ENCODE data around the gene TRANK1.

TRANK1 gene

GRCh38 chr3:36803091-36803791, 141.6 kb downstream of the TRANK1 start:
- no peak for DNase-seq (ENCODE audit: low read depth in 3 of 3)

- no peak for DNase-seq (ENCODE audit: low read depth in 3 of 3)
Observed at GRCh38 chr3:36800533-36801116, 144.2 kb downstream of the TRANK1 start.

DNA sequence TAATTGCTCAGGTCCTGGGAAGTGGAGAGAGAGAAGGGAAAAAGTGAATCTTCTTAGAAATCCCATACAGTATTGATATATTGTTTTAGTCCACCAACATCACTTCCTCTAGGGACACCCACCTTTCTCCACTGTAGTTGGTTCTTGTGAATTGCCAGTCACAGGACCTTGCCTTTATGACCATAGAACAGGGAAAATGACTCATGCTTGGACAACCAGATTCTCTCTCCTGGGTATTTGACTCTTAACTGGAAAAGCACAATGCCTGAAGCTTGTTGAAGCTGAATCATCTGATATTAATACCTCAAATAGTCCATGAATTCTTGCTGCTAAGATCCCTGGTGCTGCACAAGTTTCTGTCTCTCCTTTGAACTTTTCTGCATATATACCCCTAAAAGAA, 148.0 kb downstream of the TRANK1 start:
- no peak for DNase-seq (ENCODE audit: low read depth in 3 of 3)

DNA sequence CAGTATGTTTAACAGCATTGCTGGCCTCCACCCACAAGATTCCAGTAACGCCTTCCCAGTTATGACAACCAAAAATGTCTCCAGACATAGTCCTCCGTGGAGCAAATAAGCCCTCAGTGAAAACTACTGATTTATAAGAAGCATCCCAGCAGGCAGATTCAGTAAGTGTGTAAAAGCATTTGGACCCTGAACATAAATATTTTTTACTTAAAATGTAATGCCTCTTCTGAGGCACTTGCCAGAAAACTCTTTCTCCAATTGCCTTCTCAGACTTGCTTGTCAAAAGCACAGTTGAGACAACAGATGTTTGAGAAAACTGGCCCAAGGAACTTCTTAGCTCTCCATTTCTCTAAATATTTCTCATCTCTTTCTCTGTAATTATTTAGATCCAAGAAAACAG, 148.7 kb downstream of the TRANK1 start:
- DNase-seq (ENCODE audit: low read depth in 3 of 3) = no peak

GRCh38 chr3:36795622-36796021, 149.2 kb downstream of the TRANK1 start:
- no peak for DNase-seq (ENCODE audit: low read depth in 3 of 3)

DNA sequence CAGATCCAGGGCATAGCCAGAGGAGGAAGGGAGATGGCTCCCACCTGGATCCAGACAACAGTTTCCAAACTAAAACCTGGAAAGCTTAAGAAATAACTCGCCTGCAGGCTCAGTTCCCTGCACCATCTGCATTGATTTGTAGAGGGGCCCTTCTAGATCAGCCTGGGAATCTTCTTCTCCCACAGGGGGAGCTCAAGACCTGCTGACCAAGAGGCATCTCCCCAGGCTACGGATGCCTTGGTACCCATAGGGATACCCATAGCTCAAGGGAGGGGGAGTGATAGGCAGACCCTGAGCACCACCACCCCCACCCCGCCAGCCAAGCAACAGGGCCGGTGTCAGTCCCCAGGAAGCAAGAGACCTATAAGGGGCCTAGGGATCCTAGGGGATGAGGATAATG, 152.5 kb downstream of the TRANK1 start:
- no peak for DNase-seq (ENCODE audit: low read depth in 3 of 3)

- DNase-seq (ENCODE audit: low read depth in 3 of 3) = no peak
Observed at GRCh38 chr3:36790765-36791164, 154.1 kb downstream of the TRANK1 start.

DNA sequence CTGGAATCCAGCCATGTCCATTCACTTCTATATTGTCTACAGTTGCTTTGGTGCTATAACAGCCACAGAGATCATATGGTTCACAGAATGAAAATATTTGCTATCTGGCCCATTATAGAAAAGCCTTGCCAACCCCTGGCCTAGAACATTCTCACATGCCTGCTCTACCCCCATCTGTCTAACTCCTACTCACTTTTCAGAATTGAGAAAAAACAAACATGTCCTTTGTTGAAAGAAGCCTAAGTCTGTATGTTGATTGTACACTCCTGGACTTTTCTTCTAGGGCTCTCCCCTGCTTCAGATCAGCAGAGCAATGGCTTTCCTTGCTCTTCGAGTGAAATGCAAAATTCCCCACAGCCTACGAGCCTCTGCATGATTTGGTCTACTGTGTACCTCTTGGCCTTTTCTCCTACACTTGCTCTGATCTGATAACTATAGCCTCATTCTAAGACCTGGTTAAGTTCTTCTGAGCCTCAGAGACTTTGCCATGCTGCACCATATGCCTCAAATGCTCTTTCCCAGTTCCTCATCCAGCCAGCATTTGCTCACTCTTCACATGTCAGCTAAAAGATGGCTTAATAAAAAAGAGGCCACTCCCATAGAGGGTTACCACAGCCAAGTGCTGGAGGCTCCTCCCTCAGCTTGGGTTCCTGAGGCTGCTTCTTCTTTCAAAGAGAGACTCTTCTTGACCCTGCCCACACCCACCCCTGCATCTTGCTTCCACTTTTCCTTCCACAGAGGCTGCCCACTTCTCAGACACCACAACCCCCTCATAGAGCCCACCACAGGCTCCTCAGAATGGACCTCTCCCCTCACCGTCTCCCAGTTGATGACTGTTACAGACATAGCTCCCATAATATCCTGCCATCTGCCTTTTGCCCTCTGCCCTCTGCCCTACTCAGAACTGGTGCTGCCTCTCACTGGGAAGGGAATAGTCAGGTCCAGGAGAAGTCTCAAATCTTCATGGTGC, 157.6 kb downstream of the TRANK1 start:
- no peak for DNase-seq (ENCODE audit: low read depth in 3 of 3)

DNA sequence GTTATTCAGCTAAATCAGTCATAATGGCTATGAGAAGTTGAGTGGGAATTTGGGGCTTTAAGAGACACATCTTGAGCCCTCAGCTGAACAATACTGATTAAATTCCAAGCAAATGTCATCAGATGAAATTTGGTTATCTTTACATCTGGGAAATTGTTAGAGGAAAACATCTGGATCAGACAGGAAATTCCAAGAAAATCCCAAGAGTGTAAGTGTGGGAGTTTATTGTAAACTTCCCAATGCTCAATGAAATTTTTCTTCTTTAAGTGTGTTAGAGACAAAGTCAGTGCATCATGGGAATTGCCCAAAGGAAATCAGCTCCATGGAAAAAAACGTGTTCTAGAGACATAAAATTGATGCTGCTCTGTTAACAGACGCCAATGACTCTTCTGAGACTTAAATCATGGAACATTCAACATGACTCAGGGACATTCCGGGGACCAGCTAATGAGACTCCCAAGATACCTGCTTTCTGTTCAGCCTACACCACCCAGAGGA, 160.7 kb downstream of the TRANK1 start:
- no peak for DNase-seq (ENCODE audit: low read depth in 3 of 3)

GRCh38 chr3:36777424-36778218, 167.2 kb downstream of the TRANK1 start:
- no peak for DNase-seq (ENCODE audit: low read depth in 3 of 3)
